MM.1S (cell line): ENCODE data around the gene JPH3.

Experiments
- DNase-seq: peaks from one replicate; pipeline ENCODE4 v3.0.0-alpha.2; 2015
- H2AFZ ChIP-seq: fragments of 300-600 bp; sonication (generic); 2 replicates; pipeline ENCODE4 v1.6.0; 2016; ENCODE audit warnings: antibody characterized with exemption, low read length
- H3F3A ChIP-seq: fragments of 300-600 bp; sonication (generic); 2 replicates; pipeline ENCODE4 v1.6.1; 2016; ENCODE audit warnings: mild to moderate bottlenecking, antibody characterized with exemption, low read length, moderate library complexity, mixed read lengths; ENCODE audit not compliant: insufficient read depth
- H3K27ac ChIP-seq: fragments of 300-600 bp; sonication (generic); 2 replicates; pipeline ENCODE4 v1.5.1; 2016; ENCODE audit warnings: mild to moderate bottlenecking, low read length
- H3K27me3 ChIP-seq: fragments of 300-600 bp; sonication (generic); replicated peaks from 2 replicates; pipeline ENCODE4 v1.6.0; 2016; ENCODE audit warnings: low read length; ENCODE audit not compliant: insufficient read depth
- H3K36me3 ChIP-seq: fragments of 300-600 bp; sonication (generic); replicated peaks from 2 replicates; pipeline ENCODE4 v1.6.1; 2016; ENCODE audit warnings: mild to moderate bottlenecking, low read length, mixed read lengths; ENCODE audit not compliant: insufficient read depth
- H3K4me1 ChIP-seq: fragments of 300-600 bp; sonication (generic); 2 replicates; pipeline ENCODE4 v1.6.1; 2016; ENCODE audit warnings: low read length, mixed read lengths
- H3K4me2 ChIP-seq: fragments of 300-600 bp; sonication (generic); 2 replicates; pipeline ENCODE4 v1.6.0; 2016; ENCODE audit warnings: low read depth, low read length
- H3K4me3 ChIP-seq: fragments of 300-600 bp; sonication (generic); 2 replicates; pipeline ENCODE4 v1.5.1; 2016; ENCODE audit warnings: low read length, mixed read lengths
- H3K79me2 ChIP-seq: fragments of 300-600 bp; sonication (generic); 2 replicates; pipeline ENCODE4 v1.6.1; 2016; ENCODE audit warnings: mixed run types, low read length, mixed read lengths
- H3K9ac ChIP-seq: fragments of 300-600 bp; sonication (generic); 2 replicates; pipeline ENCODE4 v1.6.1; 2016; ENCODE audit warnings: low read length, mixed read lengths
- H3K9me2 ChIP-seq: fragments of 300-600 bp; sonication (generic); replicated peaks from 2 replicates; pipeline ENCODE4 v1.6.1; 2016; ENCODE audit warnings: mild to moderate bottlenecking, low read length, mixed read lengths; ENCODE audit not compliant: insufficient read depth
- H3K9me3 ChIP-seq: fragments of 300-600 bp; sonication (generic); replicated peaks from 2 replicates; pipeline ENCODE4 v1.6.1; 2016; ENCODE audit warnings: mild to moderate bottlenecking, low read length, mixed read lengths; ENCODE audit not compliant: insufficient read depth
- H4K20me1 ChIP-seq: fragments of 300-600 bp; sonication (generic); 2 replicates; pipeline ENCODE4 v1.6.1; 2016; ENCODE audit warnings: mild to moderate bottlenecking, low read length, moderate library complexity, mixed read lengths; ENCODE audit not compliant: insufficient read depth
- EZH2 ChIP-seq: fragments of 300-600 bp; sonication (generic); optimal IDR thresholded peaks from 2 replicates; pipeline ENCODE3; 2017; ENCODE audit warnings: low read depth, mild to moderate bottlenecking, antibody characterized with exemption, low read length, mixed read lengths
- EZH2phosphoT487 ChIP-seq: fragments of 300-600 bp; sonication (generic); IDR thresholded peaks from 2 replicates; pipeline ENCODE4 v1.6.1; 2018; ENCODE audit warnings: antibody characterized with exemption, low read length
- TF ChIP-seq, protein P1 (sequence below): fragments of 300-600 bp; sonication (generic); IDR thresholded peaks from 2 replicates; pipeline ENCODE4 v1.5.1; 2016; ENCODE audit warnings: antibody characterized with exemption, low read length, mixed read lengths

JPH3 gene

GRCh38 chr16:87710887-87711286 lies 108.6 kb downstream of the JPH3 start:
- H3K79me2 ChIP-seq = no peaks in the 10 kb centered on the region
- H3K9me2 ChIP-seq = no peaks in the 10 kb centered on the region
- no peaks in the 10 kb centered on the region for H3F3A ChIP-seq
- no peaks in the 10 kb centered on the region for H3K9me3 ChIP-seq
- no peak overlapping the region for H3K27ac ChIP-seq
- H4K20me1 ChIP-seq = no peaks in the 10 kb centered on the region
- no peaks in the 10 kb centered on the region for H3K36me3 ChIP-seq
- no peak overlapping the region for H3K9ac ChIP-seq
- no peak for DNase-seq
- H3K4me1 ChIP-seq = no peaks in the 10 kb centered on the region
- TF ChIP-seq, protein P1, sequence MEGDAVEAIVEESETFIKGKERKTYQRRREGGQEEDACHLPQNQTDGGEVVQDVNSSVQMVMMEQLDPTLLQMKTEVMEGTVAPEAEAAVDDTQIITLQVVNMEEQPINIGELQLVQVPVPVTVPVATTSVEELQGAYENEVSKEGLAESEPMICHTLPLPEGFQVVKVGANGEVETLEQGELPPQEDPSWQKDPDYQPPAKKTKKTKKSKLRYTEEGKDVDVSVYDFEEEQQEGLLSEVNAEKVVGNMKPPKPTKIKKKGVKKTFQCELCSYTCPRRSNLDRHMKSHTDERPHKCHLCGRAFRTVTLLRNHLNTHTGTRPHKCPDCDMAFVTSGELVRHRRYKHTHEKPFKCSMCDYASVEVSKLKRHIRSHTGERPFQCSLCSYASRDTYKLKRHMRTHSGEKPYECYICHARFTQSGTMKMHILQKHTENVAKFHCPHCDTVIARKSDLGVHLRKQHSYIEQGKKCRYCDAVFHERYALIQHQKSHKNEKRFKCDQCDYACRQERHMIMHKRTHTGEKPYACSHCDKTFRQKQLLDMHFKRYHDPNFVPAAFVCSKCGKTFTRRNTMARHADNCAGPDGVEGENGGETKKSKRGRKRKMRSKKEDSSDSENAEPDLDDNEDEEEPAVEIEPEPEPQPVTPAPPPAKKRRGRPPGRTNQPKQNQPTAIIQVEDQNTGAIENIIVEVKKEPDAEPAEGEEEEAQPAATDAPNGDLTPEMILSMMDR = no peak
- no peak for TF ChIP-seq EZH2
- H3K4me3 ChIP-seq = no peak overlapping the region
- no peak overlapping the region for H2AFZ ChIP-seq
- no peak overlapping the region for H3K4me2 ChIP-seq
- no peaks in the 10 kb centered on the region for H3K27me3 ChIP-seq

GRCh38 chr16:87712184-87712762 lies 110.0 kb downstream of the JPH3 start:
- H3K9ac ChIP-seq = no peak overlapping the region
- no peak overlapping the region for H3K27ac ChIP-seq
- H3K79me2 ChIP-seq = no peaks in the 10 kb centered on the region
- no peaks in the 10 kb centered on the region for H3K27me3 ChIP-seq
- no peak overlapping the region for H3K4me3 ChIP-seq
- DNase-seq = no peak
- no peaks in the 10 kb centered on the region for H3F3A ChIP-seq
- no peaks in the 10 kb centered on the region for H3K9me3 ChIP-seq
- no peaks in the 10 kb centered on the region for H3K36me3 ChIP-seq
- H3K9me2 ChIP-seq = no peaks in the 10 kb centered on the region
- no peak overlapping the region for H3K4me2 ChIP-seq
- H3K4me1 ChIP-seq = no peaks in the 10 kb centered on the region
- no peak overlapping the region for H2AFZ ChIP-seq
- H4K20me1 ChIP-seq = no peaks in the 10 kb centered on the region
- TF ChIP-seq EZH2phosphoT487 = no peak
- no peak for TF ChIP-seq EZH2

GRCh38 chr16:87713451-87714229 lies 111.3 kb downstream of the JPH3 start:
- no peaks in the 10 kb centered on the region for H4K20me1 ChIP-seq
- H3K9ac ChIP-seq = no peak overlapping the region
- TF ChIP-seq EZH2phosphoT487 (no peak), EZH2 (no peak)
- TF ChIP-seq, protein P1 = no peak
- no peaks in the 10 kb centered on the region for H3K36me3 ChIP-seq
- no peaks in the 10 kb centered on the region for H3K27me3 ChIP-seq
- no peaks in the 10 kb centered on the region for H3K9me3 ChIP-seq
- no peaks in the 10 kb centered on the region for H3F3A ChIP-seq
- H3K27ac ChIP-seq = no peak overlapping the region
- H2AFZ ChIP-seq = no peak overlapping the region
- DNase-seq = no peak
- H3K4me3 ChIP-seq = no peak overlapping the region
- no peak overlapping the region for H3K4me2 ChIP-seq
- H3K9me2 ChIP-seq = no peaks in the 10 kb centered on the region
- H3K4me1 ChIP-seq = no peaks in the 10 kb centered on the region
- no peaks in the 10 kb centered on the region for H3K79me2 ChIP-seq

DNA sequence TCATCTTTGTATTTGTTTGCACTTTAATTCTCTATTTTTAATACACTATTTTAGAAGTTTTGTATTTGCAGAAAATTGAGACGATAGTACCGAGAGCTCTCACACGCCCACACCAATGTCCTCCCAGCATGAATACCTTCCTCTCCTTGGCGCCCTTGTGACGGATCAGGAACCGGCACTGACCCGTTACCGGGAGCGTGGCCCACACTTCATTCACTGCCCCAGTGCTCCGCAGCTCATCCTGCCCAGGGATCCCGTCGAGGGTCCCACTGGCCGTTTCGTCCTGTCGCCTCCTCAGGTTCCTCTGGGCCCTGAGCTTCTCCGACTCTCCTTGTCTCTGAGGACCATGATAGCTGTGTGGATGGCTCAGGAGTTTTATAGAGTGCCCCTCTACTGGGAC lies 112.9 kb downstream of the JPH3 start:
- H3K9me3 ChIP-seq = no peaks in the 10 kb centered on the region
- no peaks in the 10 kb centered on the region for H3K4me1 ChIP-seq
- H3K4me2 ChIP-seq = no peak overlapping the region
- H3K27me3 ChIP-seq = no peaks in the 10 kb centered on the region
- H3K36me3 ChIP-seq = no peaks in the 10 kb centered on the region
- H3K4me3 ChIP-seq = no peak overlapping the region
- no peak for DNase-seq
- no peak overlapping the region for H3K9ac ChIP-seq
- H3K27ac ChIP-seq = no peak overlapping the region
- TF ChIP-seq, protein P1 = no peak
- no peaks in the 10 kb centered on the region for H3K79me2 ChIP-seq
- H3K9me2 ChIP-seq = no peaks in the 10 kb centered on the region
- no peak overlapping the region for H2AFZ ChIP-seq
- H4K20me1 ChIP-seq = no peaks in the 10 kb centered on the region
- no peaks in the 10 kb centered on the region for H3F3A ChIP-seq
